CD14-positive monocyte (primary cell): ENCODE results near the gene DRC1. TPM values are rescaled to one million over a fixed set of nuclear protein-coding genes. Genes with fewer than 3 reads are reported as not detected.

ENCODE experiments used
- DNase-seq, 3 donors: peaks; one replicate each; pipeline ENCODE4 v3.0.0-alpha.2; 2011 to 2022
- H2AFZ ChIP-seq: 2 replicates; pipeline ENCODE4 v1.6.0; 2012; ENCODE audit warnings: mild to moderate bottlenecking, low read depth, low read length, inconsistent platforms; ENCODE audit not compliant: insufficient read depth, poor library complexity, severe bottlenecking
- H3K27ac ChIP-seq, 2 donors: 1 replicate in 1 of 2; 2 replicates in 1 of 2; pipeline ENCODE4 v1.5.1; 2012 to 2013; ENCODE audit warnings: low read length in 2 of 2, control low read depth in 1 of 2, inconsistent platforms in 1 of 2, low read depth in 1 of 2, mild to moderate bottlenecking in 1 of 2
- H3K27me3 ChIP-seq, 2 donors: one replicate each; pipeline versions ENCODE4 v1.6.0 to v1.6.1; 2011 to 2013; ENCODE audit warnings: low read length in 2 of 2; ENCODE audit not compliant: control insufficient read depth in 2 of 2, insufficient read depth in 2 of 2
- H3K36me3 ChIP-seq, 2 donors: replicated peaks in 1 of 2; 1 replicate in 1 of 2; 2 replicates in 1 of 2; pipeline versions ENCODE4 v1.5.1 to v1.6.1; 2012 to 2013; ENCODE audit warnings: low read length in 2 of 2, control low read depth in 1 of 2, inconsistent platforms in 1 of 2, mild to moderate bottlenecking in 1 of 2; ENCODE audit not compliant: insufficient read depth in 2 of 2, control insufficient read depth in 1 of 2
- H3K4me1 ChIP-seq, 2 donors: 1 replicate in 1 of 2; 2 replicates in 1 of 2; pipeline versions ENCODE4 v1.5.1 to v1.6.1; 2012 to 2013; ENCODE audit warnings: low read length in 2 of 2, control low read depth in 1 of 2, inconsistent platforms in 1 of 2, mild to moderate bottlenecking in 1 of 2, moderate library complexity in 1 of 2; ENCODE audit not compliant: insufficient read depth in 2 of 2, control insufficient read depth in 1 of 2
- H3K4me2 ChIP-seq: replicated peaks from 2 replicates; pipeline ENCODE3; 2012; ENCODE audit warnings: low read length, moderate library complexity, mild to moderate bottlenecking; ENCODE audit not compliant: poor library complexity, severe bottlenecking; ENCODE audit errors: extremely low read depth
- H3K4me3 ChIP-seq, 3 experiments: fragments of 200-600 bp in 1 of 3; sonication (generic) in 1 of 3; replicated peaks in 1 of 3; 1 replicate in 2 of 3; 2 replicates in 1 of 3; pipeline ENCODE4 v1.5.1; 2011 to 2013; ENCODE audit warnings: low read length in 3 of 3, mild to moderate bottlenecking in 3 of 3, control low read depth in 2 of 3, low read depth in 2 of 3, inconsistent platforms in 1 of 3, moderate library complexity in 1 of 3
- H3K79me2 ChIP-seq: 2 replicates; pipeline ENCODE4 v1.6.0; 2012; ENCODE audit warnings: mild to moderate bottlenecking, control low read depth, inconsistent platforms, low read length, moderate library complexity; ENCODE audit not compliant: insufficient read depth
- H3K9ac ChIP-seq: 2 replicates; pipeline ENCODE4 v1.6.0; 2017; ENCODE audit warnings: low read length, mild to moderate bottlenecking; ENCODE audit not compliant: insufficient read depth, poor library complexity, severe bottlenecking
- H3K9me3 ChIP-seq, 2 donors: replicated peaks in 1 of 2; 1 replicate in 1 of 2; 2 replicates in 1 of 2; pipeline versions ENCODE4 v1.5.1 to v1.6.1; 2012 to 2013; ENCODE audit warnings: low read length in 2 of 2, control low read depth in 1 of 2; ENCODE audit not compliant: control insufficient read depth in 1 of 2, insufficient read depth in 1 of 2
- H4K20me1 ChIP-seq: 2 replicates; pipeline ENCODE4 v1.6.0; 2012; ENCODE audit warnings: mild to moderate bottlenecking, low read length, control low read depth, moderate library complexity; ENCODE audit not compliant: insufficient read depth
- H3K27ac Mint-ChIP-seq, 7 donors: one replicate each; pipeline ENCODE4 v1.8.0; 2020; ENCODE audit warnings: mild to moderate bottlenecking in 7 of 7, mixed read lengths in 7 of 7, moderate library complexity in 6 of 7, inconsistent platforms in 2 of 7
- H3K27me3 Mint-ChIP-seq, 3 donors: one replicate each; pipeline ENCODE4 v1.8.0; 2021 to 2022; ENCODE audit warnings: low read depth in 3 of 3, mild to moderate bottlenecking in 3 of 3, mixed read lengths in 3 of 3, moderate library complexity in 3 of 3, inconsistent platforms in 1 of 3
- H3K36me3 Mint-ChIP-seq, 2 donors: one replicate each; pipeline ENCODE4 v1.8.0; 2020; ENCODE audit warnings: mixed read lengths in 2 of 2, inconsistent platforms in 1 of 2, mild to moderate bottlenecking in 1 of 2
- H3K4me1 Mint-ChIP-seq: one replicate; pipeline ENCODE4 v1.8.0; 2020; ENCODE audit warnings: mild to moderate bottlenecking, mixed read lengths
- H3K4me3 Mint-ChIP-seq, 2 donors: one replicate each; pipeline ENCODE4 v1.8.0; 2020; ENCODE audit warnings: mild to moderate bottlenecking in 2 of 2, mixed read lengths in 2 of 2, moderate library complexity in 1 of 2
- H3K9me3 Mint-ChIP-seq, 7 donors: one replicate each; pipeline ENCODE4 v1.8.0; 2020 to 2022; ENCODE audit warnings: mixed read lengths in 7 of 7, mild to moderate bottlenecking in 6 of 7, moderate library complexity in 6 of 7, inconsistent platforms in 2 of 7
- WGBS: methylation state at CpG from one replicate; pipeline ENCODE4 v1.1.5; 2013; ENCODE audit warnings: missing lambda C conversion rate; ENCODE audit not compliant: insufficient coverage; 5-methylcytosine and 5-hydroxymethylcytosine counted together
- intact Hi-C, 2 donors: fragments of 100-400 bp; cut with micrococcal nuclease; formaldehyde crosslinking; loops; one replicate each; pipeline versions ENCODE4 v1.15.0 to v1.15.1; 2023
- polyA plus RNA-seq, 3 donors: library from polyadenylated mRNA; depleted of rRNA in 1 of 3; unstranded in 2 of 3; stranded (reverse) in 1 of 3; fragments of 300-500 nt in 2 of 3; fragments of >200 nt in 1 of 3; fragmentation: Illumina TruSeq in 2 of 3; gene quantifications; 1 replicate in 2 of 3; 2 replicates in 1 of 3; pipeline ENCODE4 v1.2.3, GENCODE V29; 2012 to 2021
- TF ChIP-seq, protein P1 (sequence below): fragments of 200-600 bp; IDR thresholded peaks from one replicate; pipeline ENCODE4 v1.8.0; 2022; ENCODE audit warnings: antibody characterized with exemption, mild to moderate bottlenecking

DRC1 gene
- polyA plus RNA-seq, 3 donors: not detected

DNA sequence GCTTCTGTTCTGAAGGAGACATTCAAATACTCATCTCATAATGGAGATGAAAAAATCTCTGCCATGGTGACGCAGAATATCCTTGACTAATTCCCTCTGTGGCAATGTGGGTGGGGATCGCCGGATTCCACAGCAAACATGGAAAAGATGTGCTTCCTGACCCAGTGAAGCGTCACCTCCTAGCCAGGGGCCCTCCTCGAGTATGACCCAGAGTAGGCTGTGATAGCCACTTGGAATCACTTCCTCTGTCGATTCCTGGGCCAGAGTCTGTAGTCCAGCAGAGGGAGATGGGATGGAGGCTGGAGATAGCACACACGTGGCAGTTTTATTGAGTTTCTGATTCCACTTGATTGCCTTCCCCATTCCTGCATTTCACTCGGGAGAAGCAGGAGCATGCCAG is 36.8 kb downstream of the DRC1 start:
- Histone ChIP-seq H3K9ac (no peak overlapping the region), H3K4me2 (no peak overlapping the region), H3K9me3 (no peaks in the 10 kb centered on the region), H2AFZ (no peak overlapping the region), H3K27ac (no peak overlapping the region), H3K36me3 (no peaks in the 10 kb centered on the region), H3K4me1 (no peaks in the 10 kb centered on the region), H4K20me1 (no peaks in the 10 kb centered on the region), H3K27me3 (no peaks in the 10 kb centered on the region), H3K4me3 (no peak overlapping the region), H3K79me2 (no peaks in the 10 kb centered on the region)
- TF ChIP-seq, protein P1, sequence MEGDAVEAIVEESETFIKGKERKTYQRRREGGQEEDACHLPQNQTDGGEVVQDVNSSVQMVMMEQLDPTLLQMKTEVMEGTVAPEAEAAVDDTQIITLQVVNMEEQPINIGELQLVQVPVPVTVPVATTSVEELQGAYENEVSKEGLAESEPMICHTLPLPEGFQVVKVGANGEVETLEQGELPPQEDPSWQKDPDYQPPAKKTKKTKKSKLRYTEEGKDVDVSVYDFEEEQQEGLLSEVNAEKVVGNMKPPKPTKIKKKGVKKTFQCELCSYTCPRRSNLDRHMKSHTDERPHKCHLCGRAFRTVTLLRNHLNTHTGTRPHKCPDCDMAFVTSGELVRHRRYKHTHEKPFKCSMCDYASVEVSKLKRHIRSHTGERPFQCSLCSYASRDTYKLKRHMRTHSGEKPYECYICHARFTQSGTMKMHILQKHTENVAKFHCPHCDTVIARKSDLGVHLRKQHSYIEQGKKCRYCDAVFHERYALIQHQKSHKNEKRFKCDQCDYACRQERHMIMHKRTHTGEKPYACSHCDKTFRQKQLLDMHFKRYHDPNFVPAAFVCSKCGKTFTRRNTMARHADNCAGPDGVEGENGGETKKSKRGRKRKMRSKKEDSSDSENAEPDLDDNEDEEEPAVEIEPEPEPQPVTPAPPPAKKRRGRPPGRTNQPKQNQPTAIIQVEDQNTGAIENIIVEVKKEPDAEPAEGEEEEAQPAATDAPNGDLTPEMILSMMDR: no peak
- H3K4me3 Mint-ChIP-seq: no peak overlapping the region
- H3K4me1 Mint-ChIP-seq: peaks cover 5% of the 10 kb centered on the region
- H3K9me3 Mint-ChIP-seq: no peaks in the 10 kb centered on the region
- no peaks in the 10 kb centered on the region for H3K36me3 Mint-ChIP-seq
- peaks cover 3 to 4% (median 3%) of the 10 kb centered on the region in 3 donors for H3K27me3 Mint-ChIP-seq
- intact Hi-C loops: no loop called here
- 74% methylated on average over 7 of the region's 8 CpGs for WGBS
- no peak overlapping the region for H3K27ac Mint-ChIP-seq
- no peak for DNase-seq

DNA sequence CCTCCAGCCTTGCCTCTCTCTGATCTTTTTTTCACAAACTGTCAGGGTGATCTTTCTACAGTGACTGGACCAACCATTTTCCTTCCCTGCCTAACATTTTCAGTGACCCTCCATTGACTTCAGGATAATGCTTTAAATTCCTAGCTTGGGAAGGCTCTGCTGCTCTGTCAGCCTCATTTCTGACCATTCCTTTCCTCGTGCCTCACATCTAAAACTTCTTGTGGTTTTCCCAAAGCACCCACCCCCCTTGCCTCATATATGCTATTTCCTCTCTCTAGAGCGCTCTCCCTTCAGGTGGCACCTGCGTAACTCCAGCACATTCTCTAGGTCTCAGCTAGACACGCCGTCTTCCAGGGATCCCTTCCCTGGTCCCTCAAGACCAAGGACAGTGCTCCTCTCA is 37.2 kb downstream of the DRC1 start:
- no peak overlapping the region for H2AFZ ChIP-seq
- H3K27me3 ChIP-seq: no peaks in the 10 kb centered on the region
- Mint-ChIP-seq H3K27me3 (peaks cover 2 to 4% (median 3%) of the 10 kb centered on the region in 3 donors), H3K4me1 (peaks cover 2% of the 10 kb centered on the region), H3K4me3 (no peak overlapping the region), H3K9me3 (no peaks in the 10 kb centered on the region), H3K27ac (no peak overlapping the region), H3K36me3 (no peaks in the 10 kb centered on the region)
- intact Hi-C loops: no loop called here
- 67% methylated on average over 5 of the region's 5 CpGs for WGBS
- no peak overlapping the region for H3K4me2 ChIP-seq
- DNase-seq: no peak
- H4K20me1 ChIP-seq: no peaks in the 10 kb centered on the region
- no peaks in the 10 kb centered on the region for H3K79me2 ChIP-seq
- no peak overlapping the region for H3K9ac ChIP-seq
- no peak overlapping the region for H3K27ac ChIP-seq
- no peaks in the 10 kb centered on the region for H3K9me3 ChIP-seq
- H3K4me3 ChIP-seq: no peak overlapping the region
- H3K4me1 ChIP-seq: no peaks in the 10 kb centered on the region
- H3K36me3 ChIP-seq: no peaks in the 10 kb centered on the region
- TF ChIP-seq, protein P1: no peak
